ENCODE data around the gene TBC1D20. TPM values are rescaled to one million over a fixed set of nuclear protein-coding genes. Genes with fewer than 3 reads are reported as not detected.
A peak's percentile ranks its signal among the peaks of the same experiment; 100 is the strongest.

The TBC1D20 gene
- total RNA-seq, 1 experiment from 2014 or later: 42.1 TPM

GRCh38 chr20:426566-426965 is 35.8 kb downstream of the TBC1D20 start:
- ChIA-PET CTCF (no interaction called here), POLR2A (no interaction called here)
- in situ Hi-C loops (cut with HindIII; ENCODE audit: low pct_unique_long_range_greater_than_20kb, low sequenced_read_pairs): no loop called here
- Histone ChIP-seq H3K27me3 (ENCODE audit: control insufficient read depth, insufficient read depth, low read length) (no peaks in the 10 kb centered on the region), H3K9me3 (ENCODE audit: control insufficient read depth, insufficient read depth, low read depth, low read length) (no peaks in the 10 kb centered on the region), H3K27ac (ENCODE audit: low read length) (no peak overlapping the region), H3K4me1 (ENCODE audit: control insufficient read depth, insufficient read depth, low read length) (no peaks in the 10 kb centered on the region), H3K4me3 (ENCODE audit: low read depth in 2 of 2, low read length in 2 of 2) (no peak overlapping the region), H3K36me3 (ENCODE audit: control insufficient read depth, insufficient read depth, low read length) (peaks cover 3% of the 10 kb centered on the region; the same call in 1 of the 2 replicates)
- no peak for DNase-seq (ENCODE audit: low read depth, low spot score)
- intact Hi-C loops (cut with micrococcal nuclease; ENCODE audit: unreplicated experiment): no loop called here
- no peak for ATAC-seq
- BruUV-seq (replicated peaks): no TSS peak
- TF ChIP-seq CTCF (IDR thresholded peaks at IDR 0.05): no peak
- no peak for TF ChIP-seq REST (IDR thresholded peaks at IDR 0.05; ENCODE audit: insufficient read depth in 1 of 2, low read depth in 2 of 2, low read length in 1 of 2)
- TF ChIP-seq TCF7L2 (IDR thresholded peaks at IDR 0.05; ENCODE audit: low read depth, low read length): no peak
- TF ChIP-seq POLR2AphosphoS5 (IDR thresholded peaks at IDR 0.05; ENCODE audit: low read depth, low read length): no peak
- TF ChIP-seq SIN3A (IDR thresholded peaks at IDR 0.05; ENCODE audit: borderline replicate concordance, insufficient read depth, low read depth, low read length): no peak

DNA sequence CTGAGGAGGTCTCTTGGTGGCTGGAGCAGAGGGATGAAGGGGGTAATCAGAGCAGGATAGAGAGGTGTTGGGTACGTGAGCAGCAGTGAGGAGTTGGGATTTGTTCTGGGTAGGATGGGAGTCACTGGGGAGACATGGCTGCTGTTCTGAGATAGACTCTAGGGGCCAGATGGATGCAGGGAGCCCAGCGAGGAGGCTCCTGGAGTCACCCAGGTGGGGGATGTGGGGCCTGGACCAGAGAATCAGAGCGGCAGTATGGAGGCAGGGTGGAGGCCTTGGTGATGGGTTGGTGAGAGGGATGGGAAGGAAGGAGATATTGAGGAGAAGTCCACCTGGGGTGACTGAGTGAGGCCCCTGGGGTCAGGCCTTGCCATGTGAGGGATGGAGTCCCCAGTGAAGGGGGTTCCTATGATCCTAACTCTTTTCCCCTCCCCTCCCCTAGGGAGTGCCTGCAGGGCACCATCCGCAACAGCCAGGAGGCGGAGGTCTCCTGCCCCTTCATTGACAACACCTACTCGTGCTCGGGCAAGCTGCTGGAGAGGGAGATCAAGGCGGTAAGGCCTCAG is 40.6 kb downstream of the TBC1D20 start:
- TSS peak; percentile 42 for BruUV-seq (replicated peaks)
- Histone ChIP-seq H3K4me3 (ENCODE audit: low read depth in 2 of 2, low read length in 2 of 2) (no peak overlapping the region), H3K27ac (ENCODE audit: low read length) (no peak overlapping the region), H3K36me3 (ENCODE audit: control insufficient read depth, insufficient read depth, low read length) (peaks cover 5% of the 10 kb centered on the region), H3K9me3 (ENCODE audit: control insufficient read depth, insufficient read depth, low read depth, low read length) (no peaks in the 10 kb centered on the region), H3K4me1 (ENCODE audit: control insufficient read depth, insufficient read depth, low read length) (peaks cover 13% of the 10 kb centered on the region; the same call in 1 of the 2 replicates), H3K27me3 (ENCODE audit: control insufficient read depth, insufficient read depth, low read length) (no peaks in the 10 kb centered on the region)
- intact Hi-C loops (cut with micrococcal nuclease; ENCODE audit: unreplicated experiment) (no loop called here), in situ Hi-C loops (cut with HindIII; ENCODE audit: low pct_unique_long_range_greater_than_20kb, low sequenced_read_pairs) (no loop called here)
- no peak for ATAC-seq
- TF ChIP-seq TCF7L2 (IDR thresholded peaks at IDR 0.05; ENCODE audit: low read depth, low read length) (no peak), POLR2AphosphoS5 (IDR thresholded peaks at IDR 0.05; ENCODE audit: low read depth, low read length) (no peak), REST (IDR thresholded peaks at IDR 0.05; ENCODE audit: insufficient read depth in 1 of 2, low read depth in 2 of 2, low read length in 1 of 2) (no peak), SIN3A (IDR thresholded peaks at IDR 0.05; ENCODE audit: borderline replicate concordance, insufficient read depth, low read depth, low read length) (no peak), CTCF (IDR thresholded peaks at IDR 0.05) (no peak)
- ChIA-PET CTCF (no interaction called here), POLR2A (no interaction called here)
- no peak for DNase-seq (ENCODE audit: low read depth, low spot score)
